GM12864 (cell line): ENCODE measurements around the gene GALNT14.

Source experiments
- DNase-seq: peaks from one replicate; pipeline ENCODE4 v3.0.0-alpha.2; 2011; ENCODE audit warnings: low read depth
- H3K4me3 ChIP-seq: 2 replicates; pipeline ENCODE4 v1.5.1; 2011; ENCODE audit warnings: mild to moderate bottlenecking, low read depth, low read length, control low read depth
- CTCF ChIP-seq: IDR thresholded peaks from 2 replicates; pipeline ENCODE4 v1.5.1; 2011; ENCODE audit warnings: low read depth, mild to moderate bottlenecking, moderate library complexity, low read length, control low read depth, inconsistent platforms; ENCODE audit errors: missing control alignments

GALNT14 gene

GRCh38 chr2:31166925-31167324, 28.7 kb upstream of the GALNT14 start:
- no peak for DNase-seq
- TF ChIP-seq CTCF: no peak
- H3K4me3 ChIP-seq: no peak overlapping the region

DNA sequence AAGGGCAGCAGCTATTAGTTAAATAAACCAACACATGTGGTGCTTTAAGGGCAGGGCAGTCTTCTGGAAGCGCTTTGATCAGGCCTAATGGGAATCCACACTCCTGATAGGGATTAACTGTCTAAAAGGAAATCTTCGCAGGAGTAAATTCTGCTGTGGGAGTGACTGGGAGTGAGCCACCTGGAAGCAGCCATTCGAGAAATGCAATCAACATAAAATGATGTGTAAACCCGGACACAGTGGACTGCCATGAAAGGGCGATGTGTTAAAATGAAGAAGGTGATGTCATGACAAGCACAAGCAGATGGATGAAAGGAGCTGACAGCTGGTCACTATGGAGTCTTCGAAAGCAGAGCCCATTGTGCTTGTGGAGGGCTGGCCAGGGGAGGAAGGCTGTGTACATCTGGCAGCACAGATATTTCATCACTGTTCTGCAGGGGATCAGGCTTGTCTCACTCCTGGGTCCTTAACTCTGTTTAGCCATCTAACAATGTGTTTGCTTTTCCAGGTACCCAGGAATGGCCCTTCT, 24.8 kb upstream of the GALNT14 start:
- no peak for DNase-seq
- TF ChIP-seq CTCF: no peak

DNA sequence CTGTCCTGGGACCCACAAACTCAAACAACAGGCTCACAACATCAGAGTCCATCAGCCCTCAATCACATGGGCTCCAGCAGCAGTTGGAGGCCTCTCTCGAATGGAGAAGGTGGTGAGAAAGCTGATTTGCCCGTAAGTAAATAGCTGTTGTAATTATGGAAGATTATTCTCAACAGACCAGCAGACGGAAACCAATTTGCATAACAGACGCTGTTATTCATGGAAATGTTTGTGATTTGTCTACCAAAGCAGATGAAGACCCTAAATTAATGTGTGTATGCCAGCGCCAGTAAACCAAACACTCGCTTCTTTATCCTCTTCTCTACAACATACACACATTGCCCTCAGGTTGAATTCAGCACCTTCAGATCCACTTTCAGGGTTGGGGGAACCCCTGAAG, 23.4 kb upstream of the GALNT14 start:
- no peak for TF ChIP-seq CTCF
- H3K4me3 ChIP-seq: no peak overlapping the region
- no peak for DNase-seq

More for the DNA sequence above, 24.8 kb upstream of the GALNT14 start:
- no peak overlapping the region for H3K4me3 ChIP-seq

GRCh38 chr2:31151501-31151900, 13.3 kb upstream of the GALNT14 start:
- no peak for DNase-seq
- TF ChIP-seq CTCF: no peak
- H3K4me3 ChIP-seq: no peak overlapping the region

GRCh38 chr2:31150120-31150670, 12.0 kb upstream of the GALNT14 start:
- TF ChIP-seq CTCF: no peak
- no peak overlapping the region for H3K4me3 ChIP-seq
- DNase-seq: no peak

DNA sequence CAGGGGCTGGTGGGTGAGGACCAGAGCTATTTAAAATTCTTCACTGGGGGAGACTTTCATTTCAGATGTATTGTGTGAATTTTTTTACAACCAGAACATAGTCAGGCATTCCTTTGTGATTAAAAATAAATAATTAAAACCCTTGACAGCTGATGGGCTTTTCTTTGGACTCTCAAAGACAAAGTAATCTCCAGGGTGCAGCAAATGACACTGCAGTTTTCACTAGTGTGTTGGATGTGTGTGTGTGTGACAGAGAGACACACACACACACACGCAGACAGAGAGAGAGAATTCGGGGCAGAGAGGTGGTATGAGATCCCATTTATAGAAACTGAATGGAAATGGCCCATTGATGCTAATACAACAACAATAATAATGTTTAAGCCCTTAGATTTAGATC, 10.3 kb upstream of the GALNT14 start:
- no peak for TF ChIP-seq CTCF
- DNase-seq: no peak
- no peak overlapping the region for H3K4me3 ChIP-seq

DNA sequence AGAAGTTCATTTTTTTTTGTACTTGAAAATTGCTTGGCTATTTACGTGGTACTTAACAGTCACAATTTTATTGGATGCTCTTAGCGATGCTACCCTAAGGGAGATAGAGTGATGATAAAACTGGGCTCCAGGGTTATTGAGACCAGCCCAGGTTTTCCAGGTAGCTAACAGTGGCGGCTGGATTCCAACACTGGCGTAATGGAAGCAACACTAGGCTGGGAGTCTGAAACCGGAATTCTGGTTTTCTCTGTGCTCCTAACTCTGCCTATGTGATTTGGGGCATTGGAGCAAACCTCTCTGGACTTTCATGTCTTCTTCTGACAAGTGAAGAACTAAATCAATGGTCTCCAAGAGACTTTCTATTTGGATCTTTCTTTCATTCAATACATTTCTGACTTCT, 9.4 kb upstream of the GALNT14 start:
- no peak overlapping the region for H3K4me3 ChIP-seq
- no peak for DNase-seq
- no peak for TF ChIP-seq CTCF
